ENCODE measurements around the gene LRSAM1. TPM values are rescaled to one million over a fixed set of nuclear protein-coding genes. Genes with fewer than 3 reads are reported as not detected.

Gene LRSAM1
- total RNA-seq, 1 donor from 2014 or later = 30.1 TPM

- no peak for DNase-seq (ENCODE audit: low read depth)
- H3K4me3 ChIP-seq (ENCODE audit: low read depth, low read length) = no peak overlapping the region
- TF ChIP-seq CTCF (IDR thresholded peaks at IDR 0.05; ENCODE audit: insufficient read depth, low read length, poor library complexity, severe bottlenecking) = no peak
These were observed 33.9 kb upstream of the LRSAM1 start for GRCh38 chr9:127417131-127418036.

GRCh38 chr9:127418037-127418471 lies 33.3 kb upstream of the LRSAM1 start:
- no peak for DNase-seq (ENCODE audit: low read depth)
- no peaks in the 10 kb centered on the region for H3K27me3 ChIP-seq (ENCODE audit: control insufficient read depth, insufficient read depth, low read length)
- no peak overlapping the region for H3K4me3 ChIP-seq (ENCODE audit: low read depth, low read length)
- H3K36me3 ChIP-seq (ENCODE audit: control insufficient read depth, insufficient read depth, low read length) = no peaks in the 10 kb centered on the region
- peak; percentile 33 for TF ChIP-seq CTCF (IDR thresholded peaks at IDR 0.05; ENCODE audit: insufficient read depth, low read length, poor library complexity, severe bottlenecking)

More at GRCh38 chr9:127417131-127418036, 33.9 kb upstream of the LRSAM1 start:
- no peaks in the 10 kb centered on the region for H3K36me3 ChIP-seq (ENCODE audit: control insufficient read depth, insufficient read depth, low read length)
- H3K27me3 ChIP-seq (ENCODE audit: control insufficient read depth, insufficient read depth, low read length) = no peaks in the 10 kb centered on the region

- H3K36me3 ChIP-seq (ENCODE audit: control insufficient read depth, insufficient read depth, low read length) = no peaks in the 10 kb centered on the region
- H3K4me3 ChIP-seq (ENCODE audit: low read depth, low read length) = peak overlapping the region; percentile 33
- no peak for DNase-seq (ENCODE audit: low read depth)
These were observed 32.0 kb upstream of the LRSAM1 start for GRCh38 chr9:127419348-127419747.

GRCh38 chr9:127421057-127421456 lies 30.3 kb upstream of the LRSAM1 start:
- no peaks in the 10 kb centered on the region for H3K27me3 ChIP-seq (ENCODE audit: control insufficient read depth, insufficient read depth, low read length)
- TF ChIP-seq CTCF (IDR thresholded peaks at IDR 0.05; ENCODE audit: insufficient read depth, low read length, poor library complexity, severe bottlenecking) = no peak
- no peak for DNase-seq (ENCODE audit: low read depth)
- H3K36me3 ChIP-seq (ENCODE audit: control insufficient read depth, insufficient read depth, low read length) = no peaks in the 10 kb centered on the region
- no peak overlapping the region for H3K4me3 ChIP-seq (ENCODE audit: low read depth, low read length)

More at GRCh38 chr9:127419348-127419747, 32.0 kb upstream of the LRSAM1 start:
- TF ChIP-seq CTCF (IDR thresholded peaks at IDR 0.05; ENCODE audit: insufficient read depth, low read length, poor library complexity, severe bottlenecking) = no peak
- H3K27me3 ChIP-seq (ENCODE audit: control insufficient read depth, insufficient read depth, low read length) = no peaks in the 10 kb centered on the region

GRCh38 chr9:127422133-127422782 lies 29.1 kb upstream of the LRSAM1 start:
- H3K27me3 ChIP-seq (ENCODE audit: control insufficient read depth, insufficient read depth, low read length) = no peaks in the 10 kb centered on the region
- no peak for DNase-seq (ENCODE audit: low read depth)
- H3K4me3 ChIP-seq (ENCODE audit: low read depth, low read length) = no peak overlapping the region
- no peak for TF ChIP-seq CTCF (IDR thresholded peaks at IDR 0.05; ENCODE audit: insufficient read depth, low read length, poor library complexity, severe bottlenecking)
- no peaks in the 10 kb centered on the region for H3K36me3 ChIP-seq (ENCODE audit: control insufficient read depth, insufficient read depth, low read length)

All from kidney epithelial cell (primary cell).